Measurements from ENCODE around the gene PKMYT1.

GRCh38 chr16:3027983-3028715 is 47.9 kb upstream of the PKMYT1 start:
- TF ChIP-seq GATA2 (IDR thresholded peaks at IDR 0.05; ENCODE audit: low read depth, low read length) (no peak), GATA3 (IDR thresholded peaks at IDR 0.05; ENCODE audit: low read depth, low read length) (no peak)
